SK-N-MC (cell line): Measurements from ENCODE around the gene ADH4.
"Not testable (repeated sequence)": the region's sequence is repeated elsewhere in the genome, so short reads cannot be mapped to it uniquely, and the experiment has no call there.

ENCODE experiments used
- DNase-seq: peaks from one replicate; pipeline ENCODE4 v3.0.0-alpha.2; 2011; ENCODE audit warnings: low read depth, low spot score
- H3K27ac ChIP-seq: fragments of 200-600 bp; sonication (generic); 2 replicates; pipeline ENCODE4 v1.5.1; 2016; ENCODE audit warnings: mixed run types
- H3K36me3 ChIP-seq: fragments of 200-600 bp; sonication (generic); 2 replicates; pipeline ENCODE4 v1.6.1; 2017; ENCODE audit warnings: antibody characterized with exemption, low read length, mixed read lengths; ENCODE audit not compliant: insufficient read depth
- H3K4me3 ChIP-seq: fragments of 200-600 bp; sonication (generic); 2 replicates; pipeline ENCODE4 v1.5.1; 2016
- H3K9ac ChIP-seq: fragments of 200-600 bp; sonication (generic); 2 replicates; pipeline ENCODE4 v1.8.0; 2017; ENCODE audit warnings: mixed run types, mixed read lengths; ENCODE audit not compliant: insufficient read length
- H3K9me3 ChIP-seq: fragments of 200-600 bp; sonication (generic); 2 replicates; pipeline ENCODE4 v1.6.1; 2017; ENCODE audit warnings: low read depth, mild to moderate bottlenecking, antibody characterized with exemption, low read length, moderate library complexity, mixed read lengths
- EZH2 ChIP-seq: fragments of 200-600 bp; sonication (generic); IDR thresholded peaks from one replicate; pipeline ENCODE4 v1.6.1; 2017; ENCODE audit warnings: antibody characterized with exemption
- FOXP2 ChIP-seq: optimal IDR thresholded peaks from 2 replicates; pipeline ENCODE3; 2011; ENCODE audit warnings: mild to moderate bottlenecking, moderate library complexity; ENCODE audit not compliant: insufficient read depth; ENCODE audit errors: extremely low read length, control extremely low read depth
- POLR2AphosphoS5 ChIP-seq: IDR thresholded peaks from 2 replicates; pipeline ENCODE4 v1.6.1; 2012; ENCODE audit warnings: mild to moderate bottlenecking, low read depth, low read length, borderline replicate concordance

ADH4 gene

GRCh38 chr4:99091216-99091575 lies 52.9 kb downstream of the ADH4 start:
- peak overlapping the region; percentile 73 for H3K27ac ChIP-seq

GRCh38 chr4:99090481-99091215 lies 53.4 kb downstream of the ADH4 start:
- peak overlapping the region; percentile 73 for H3K27ac ChIP-seq
- TF ChIP-seq POLR2AphosphoS5 (no peak), EZH2 (no peak), FOXP2 (no peak)
- H3K4me3 ChIP-seq = peak overlapping the region; percentile 61
- no peak for DNase-seq
- no peaks in the 10 kb centered on the region; the same call in 1 of the 2 replicates for H3K36me3 ChIP-seq
- peak overlapping the region; percentile 28 for H3K9ac ChIP-seq
- no peaks in the 10 kb centered on the region for H3K9me3 ChIP-seq

More at GRCh38 chr4:99091216-99091575, 52.9 kb downstream of the ADH4 start:
- Histone ChIP-seq H3K9ac (peak overlapping the region; percentile 28), H3K9me3 (no peaks in the 10 kb centered on the region), H3K36me3 (no peaks in the 10 kb centered on the region), H3K4me3 (peak overlapping the region; percentile 61)
- no peak for DNase-seq
- no peak for TF ChIP-seq EZH2
- no peak for TF ChIP-seq POLR2AphosphoS5

GRCh38 chr4:99088481-99089365 lies 55.4 kb downstream of the ADH4 start, which contains the start of gene ADH5:
Gene ADH5 (minus strand): TSS chr4:99088788. CDS start chr4:99088700, 88 bp downstream.
- peak within 1 kb of the TSS; percentile 93 for H3K9ac ChIP-seq
- H3K36me3 ChIP-seq = peaks cover 18% of the 10 kb centered on the region
- H3K9me3 ChIP-seq = no peaks in the 10 kb centered on the region
- peak within 1 kb of the TSS; percentile 99 for H3K4me3 ChIP-seq
- TF ChIP-seq POLR2AphosphoS5 (peak; percentile 99), FOXP2 (no peak)
- H3K27ac ChIP-seq = peak within 1 kb of the TSS; percentile 87
- DNase-seq = peak; percentile 65

GRCh38 chr4:99088023-99088449 lies 56.1 kb downstream of the ADH4 start:
- H3K9me3 ChIP-seq = no peaks in the 10 kb centered on the region
- peak overlapping the region; percentile 93 for H3K9ac ChIP-seq
- H3K4me3 ChIP-seq = peak overlapping the region; percentile 99
- DNase-seq = no peak
- peak overlapping the region; percentile 58; the same call in 1 of the 2 replicates for H3K27ac ChIP-seq
- H3K36me3 ChIP-seq = peaks cover 25% of the 10 kb centered on the region
- TF ChIP-seq FOXP2 = no peak
- TF ChIP-seq POLR2AphosphoS5 = no peak
- no peak for TF ChIP-seq EZH2

GRCh38 chr4:99084595-99084994 lies 59.5 kb downstream of the ADH4 start:
- DNase-seq = no peak
- Histone ChIP-seq H3K27ac (no peak overlapping the region), H3K36me3 (peaks cover 60% of the 10 kb centered on the region), H3K9me3 (no peaks in the 10 kb centered on the region), H3K9ac (no peak overlapping the region), H3K4me3 (no peak overlapping the region)
- TF ChIP-seq POLR2AphosphoS5 (no peak), FOXP2 (no peak), EZH2 (no peak)

- H3K4me3 ChIP-seq = no peak overlapping the region
- peaks cover 84% of the 10 kb centered on the region for H3K36me3 ChIP-seq
- H3K9me3 ChIP-seq = no peaks in the 10 kb centered on the region
- TF ChIP-seq FOXP2 (no peak), POLR2AphosphoS5 (no peak), EZH2 (no peak)
- H3K9ac ChIP-seq = no peak overlapping the region
- H3K27ac ChIP-seq = no peak overlapping the region
- no peak for DNase-seq
These were observed 61.9 kb downstream of the ADH4 start for GRCh38 chr4:99082192-99082591.

- H3K36me3 ChIP-seq = peaks cover 97% of the 10 kb centered on the region
- not testable (repeated sequence) for H3K9ac ChIP-seq, H3K4me3 ChIP-seq, H3K27ac ChIP-seq, DNase-seq, H3K9me3 ChIP-seq
These were observed 63.2 kb downstream of the ADH4 start for GRCh38 chr4:99080869-99081268.

GRCh38 chr4:99079625-99080295 lies 64.3 kb downstream of the ADH4 start:
- TF ChIP-seq POLR2AphosphoS5 (no peak), FOXP2 (no peak), EZH2 (no peak)
- H3K36me3 ChIP-seq = peaks cover 96% of the 10 kb centered on the region

More at GRCh38 chr4:99079625-99080295, 64.3 kb downstream of the ADH4 start:
- no peak overlapping the region for H3K9ac ChIP-seq
- no peak overlapping the region for H3K4me3 ChIP-seq
- DNase-seq = no peak
- H3K27ac ChIP-seq = no peak overlapping the region
- no peaks in the 10 kb centered on the region for H3K9me3 ChIP-seq
